A549 (cell line): Measurements from ENCODE around the gene ELFN1. TPM values are rescaled to one million over a fixed set of nuclear protein-coding genes. Genes with fewer than 3 reads are reported as not detected.

Experiments used
- ATAC-seq, 2 experiments: fragments of 200-7000 bp in 1 of 2; fragments of >200 bp in 1 of 2; cut with Nextera tagmentation in 1 of 2; cut with Tn5 transposase in 1 of 2; 3 replicates each; pipeline versions ENCODE4 v1.8.0 to v1.9.1; 2018 to 2020; ENCODE audit warnings: mild to moderate bottlenecking in 1 of 2, moderate library complexity in 1 of 2
- CTCF ChIA-PET: fragments of 300-600 bp; sonication (Branson Sonifier 250); formaldehyde crosslinking; extraction: SDS; loops from one replicate; lab custom pipeline; 2021; ENCODE audit warnings: antibody characterized with exemption, inconsistent platforms; lab: Yijun Ruan, JAX
- POLR2A ChIA-PET: fragments of 350-600 bp; formaldehyde crosslinking; extraction: SDS; loops from one replicate; lab custom pipeline; 2021; ENCODE audit warnings: antibody characterized with exemption, inconsistent platforms; lab: Yijun Ruan, JAX
- DNase-seq, 2 experiments: peaks; one replicate each; pipeline versions ENCODE4 v3.0.0 to v3.0.0-alpha.2; 2011 to 2016; ENCODE audit warnings: low read depth in 1 of 2, low spot score in 1 of 2
- FAIRE-seq: peaks from 2 replicates; lab custom pipeline; 2011; peaks lifted over from hg19 to GRCh38; lab: Jason Lieb, UNC
- H3K27ac ChIP-seq, 2 experiments: fragments of >200 bp; sonication (Bioruptor Twin); formaldehyde crosslinking; 3 replicates each; pipeline ENCODE4 v1.5.1; 2016 to 2017
- H3K4me1 ChIP-seq: fragments of >200 bp; sonication (Bioruptor Twin); formaldehyde crosslinking; 3 replicates; pipeline ENCODE4 v1.6.1; 2016
- H3K4me2 ChIP-seq: fragments of >200 bp; sonication (Bioruptor Twin); formaldehyde crosslinking; 3 replicates; pipeline ENCODE4 v1.6.1; 2016
- H3K4me3 ChIP-seq: fragments of >200 bp; sonication (Bioruptor Twin); formaldehyde crosslinking; 3 replicates; pipeline ENCODE4 v1.5.1; 2016
- H3K9me3 ChIP-seq: fragments of >200 bp; sonication (Bioruptor Twin); formaldehyde crosslinking; 3 replicates; pipeline ENCODE4 v1.6.1; 2016
- BHLHE40 ChIP-seq: IDR thresholded peaks from 2 replicates; pipeline ENCODE4 v1.6.1; 2012; ENCODE audit warnings: low read depth, low read length, inconsistent platforms
- CBX8 ChIP-seq: fragments of 200-600 bp; sonication (generic); IDR thresholded peaks from 2 replicates; pipeline ENCODE4 v1.6.1; 2016
- CHD2 ChIP-seq: fragments of 150-350 bp; IDR thresholded peaks from 2 replicates; pipeline ENCODE4 v1.6.1; 2014; ENCODE audit warnings: low read length; ENCODE audit not compliant: partially characterized antibody
- HOXA7 ChIP-seq: fragments of 250-450 bp; sonication (Bioruptor Pico); IDR thresholded peaks from 2 replicates; pipeline ENCODE4 v1.5.0; 2020; ENCODE audit warnings: mild to moderate bottlenecking, moderate library complexity
- HOXB5 ChIP-seq: fragments of 250-450 bp; sonication (Bioruptor Pico); IDR thresholded peaks from 2 replicates; pipeline ENCODE4 v1.5.0; 2020; ENCODE audit warnings: mild to moderate bottlenecking, moderate library complexity
- JUNB ChIP-seq: fragments of >200 bp; sonication (Bioruptor Twin); formaldehyde crosslinking; IDR thresholded peaks from 2 replicates; pipeline ENCODE4 v1.6.1; 2016
- MYC ChIP-seq: IDR thresholded peaks from 2 replicates; pipeline ENCODE4 v1.6.1; 2012; ENCODE audit warnings: mild to moderate bottlenecking, inconsistent platforms, low read length, improper control_type of control experiment, borderline replicate concordance
- NFE2L2 ChIP-seq: fragments of 150-350 bp; conservative IDR thresholded peaks from 2 replicates; pipeline ENCODE4 v1.6.1; 2014; ENCODE audit warnings: low read length
- NPAS2 ChIP-seq: fragments of 250-450 bp; sonication (Bioruptor Pico); IDR thresholded peaks from 2 replicates; pipeline ENCODE4 v1.8.0; 2022; ENCODE audit warnings: mild to moderate bottlenecking, moderate library complexity, borderline replicate concordance
- NR3C1 ChIP-seq: fragments of >200 bp; sonication (Bioruptor Twin); formaldehyde crosslinking; IDR thresholded peaks from 3 replicates; pipeline ENCODE4 v1.6.1; 2017
- RAD21 ChIP-seq, 2 experiments: fragments of >200 bp in 1 of 2; sonication (Bioruptor Twin) in 1 of 2; formaldehyde crosslinking in 1 of 2; IDR thresholded peaks in 1 of 2; conservative IDR thresholded peaks in 1 of 2; 2 replicates in 1 of 2; 3 replicates in 1 of 2; pipeline ENCODE4 v1.6.1; 2012 to 2018; ENCODE audit warnings: inconsistent platforms in 1 of 2
- RARB ChIP-seq: fragments of 250-450 bp; sonication (Bioruptor Pico); IDR thresholded peaks from 2 replicates; pipeline ENCODE4 v1.8.0; 2021; ENCODE audit warnings: mild to moderate bottlenecking, moderate library complexity
- RFX5 ChIP-seq: fragments of 450-650 bp; IDR thresholded peaks from 2 replicates; pipeline ENCODE4 v1.7.1; 2014; ENCODE audit warnings: antibody characterized with exemption, mild to moderate bottlenecking, moderate library complexity
- RNF2 ChIP-seq: fragments of 200-600 bp; sonication (generic); IDR thresholded peaks from 2 replicates; pipeline ENCODE4 v1.6.1; 2016; ENCODE audit warnings: low read depth, mild to moderate bottlenecking, antibody characterized with exemption, moderate library complexity, borderline replicate concordance
- SMC3 ChIP-seq: fragments of >200 bp; sonication (Bioruptor Twin); formaldehyde crosslinking; IDR thresholded peaks from 3 replicates; pipeline ENCODE4 v1.6.1; 2018; ENCODE audit warnings: inconsistent platforms
- TP53 ChIP-seq: fragments of 250-450 bp; sonication (Bioruptor Pico); IDR thresholded peaks from 2 replicates; pipeline ENCODE4 v1.5.0; 2021; ENCODE audit warnings: mild to moderate bottlenecking, moderate library complexity
- ZC3H11A ChIP-seq: fragments of 450-650 bp; IDR thresholded peaks from 2 replicates; pipeline ENCODE4 v1.6.1; 2014; ENCODE audit warnings: antibody characterized with exemption, mild to moderate bottlenecking
- ZFP36 ChIP-seq: fragments of 450-650 bp; IDR thresholded peaks from 2 replicates; pipeline ENCODE4 v1.6.1; 2014; ENCODE audit warnings: borderline replicate concordance; ENCODE audit not compliant: partially characterized antibody
- ZNF302 ChIP-seq: fragments of 250-450 bp; sonication (Bioruptor Pico); IDR thresholded peaks from 2 replicates; pipeline ENCODE4 v1.9.0; 2021; ENCODE audit warnings: inconsistent platforms, mild to moderate bottlenecking, moderate library complexity
- WGBS: methylation state at CpG from one replicate; pipeline ENCODE4 v1.1.6; 2017; ENCODE audit errors: missing lambda C conversion rate; 5-methylcytosine and 5-hydroxymethylcytosine counted together
- polyA plus RNA-seq, 4 experiments: library from polyadenylated mRNA; depleted of rRNA in 3 of 4; stranded (reverse); fragments of >200 nt; fragmentation: RNase III in 1 of 4; extraction: RNeasy Plus Mini Kit Qiagen cat#74134 plus additional on column Dnase treatment in 1 of 4; gene quantifications; 2 replicates in 3 of 4; 3 replicates in 1 of 4; pipeline ENCODE4 v1.2.3, GENCODE V29; 2011 to 2017
- TF ChIP-seq, protein P1 (sequence below): fragments of 150-350 bp; IDR thresholded peaks from 2 replicates; pipeline ENCODE4 v1.6.1; 2014; ENCODE audit warnings: low read depth, mild to moderate bottlenecking, low read length
- TF ChIP-seq, protein P2 (sequence below): fragments of 250-450 bp; sonication (Bioruptor Pico); IDR thresholded peaks from 2 replicates; pipeline ENCODE4 v1.5.0; 2020; ENCODE audit warnings: low read depth, mild to moderate bottlenecking, moderate library complexity

The ELFN1 gene
- polyA plus RNA-seq, 2 of the 4 experiments (the other 2 are of a cell fraction) = 0.08 to 0.10 TPM

DNA sequence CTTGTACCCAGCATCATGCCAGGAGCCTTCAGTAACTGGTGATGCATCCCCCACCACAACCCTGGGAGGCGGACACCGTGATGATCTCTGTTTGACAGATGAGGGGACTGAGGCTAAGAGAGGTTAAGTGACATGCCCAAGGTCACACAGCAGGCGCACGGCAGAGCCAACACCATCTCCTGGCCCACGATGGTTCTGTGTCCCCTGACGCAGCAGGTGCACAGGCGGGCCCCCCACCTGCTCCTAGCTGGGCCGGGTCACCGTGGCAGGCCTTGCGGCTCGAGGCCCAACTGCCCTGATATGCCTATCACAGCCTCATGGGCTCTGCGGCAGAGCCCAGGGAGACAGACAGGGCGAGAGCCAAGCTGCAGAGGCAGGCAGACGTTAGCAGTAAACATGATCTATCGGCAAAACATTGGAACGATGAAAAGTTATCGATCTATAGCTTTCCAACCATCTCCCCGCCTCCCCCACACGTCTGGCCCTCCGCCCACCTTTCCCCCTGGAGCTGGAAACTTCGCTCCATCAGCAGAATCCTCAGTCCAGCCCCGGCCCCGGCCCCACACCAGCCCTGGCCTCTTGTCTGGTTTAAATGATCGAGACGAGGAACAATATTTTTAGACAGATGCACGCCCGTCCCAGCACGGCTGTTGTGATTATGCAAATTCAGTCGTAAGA lies 65.9 kb downstream of the ELFN1 start:
- no peaks in the 10 kb centered on the region for H3K4me1 ChIP-seq
- FAIRE-seq (no peak), DNase-seq (no peak), ATAC-seq (no peak)
- no peaks in the 10 kb centered on the region; the same call in 2 of the 3 replicates for H3K9me3 ChIP-seq
- no peak overlapping the region for H3K4me3 ChIP-seq
- 42% methylated on average over 22 of the region's 29 CpGs for WGBS
- TF ChIP-seq NPAS2 = no peak
- POLR2A ChIA-PET = no interaction called here
- no peak overlapping the region for H3K27ac ChIP-seq
- CTCF ChIA-PET = no interaction called here
- no peak overlapping the region for H3K4me2 ChIP-seq

- H3K9me3 ChIP-seq = no peaks in the 10 kb centered on the region
- ATAC-seq (no peak), FAIRE-seq (no peak), DNase-seq (no peak)
- 84% methylated on average over 8 of the region's 9 CpGs for WGBS
- H3K4me1 ChIP-seq = no peaks in the 10 kb centered on the region
- TF ChIP-seq RFX5 (no peak), RARB (no peak)
- ChIA-PET POLR2A (no interaction called here), CTCF (no interaction called here)
- H3K4me2 ChIP-seq = no peak overlapping the region
- H3K4me3 ChIP-seq = no peak overlapping the region
- no peak overlapping the region for H3K27ac ChIP-seq
These were observed 66.4 kb downstream of the ELFN1 start for GRCh38 chr7:1736484-1736817.

GRCh38 chr7:1736830-1737229 lies 66.8 kb downstream of the ELFN1 start:
- H3K4me3 ChIP-seq = no peak overlapping the region
- FAIRE-seq (no peak), DNase-seq (no peak), ATAC-seq (peak; percentile 5 to 33; a peak in 3 of 6 replicates)
- 53% methylated on average over 7 of the region's 8 CpGs for WGBS
- no peaks in the 10 kb centered on the region for H3K9me3 ChIP-seq
- CTCF ChIA-PET = interaction anchor here (0.9 kb wide), 1 partner anchor 23 kb away, joined by 3 read pairs; no protein-coding TSS in a partner anchor
- no peak overlapping the region for H3K27ac ChIP-seq
- H3K4me2 ChIP-seq = no peak overlapping the region
- no peaks in the 10 kb centered on the region for H3K4me1 ChIP-seq
- POLR2A ChIA-PET = no interaction called here
- TF ChIP-seq MYC = no peak
- no peak for TF ChIP-seq NR3C1
- TF ChIP-seq ZFP36 = no peak
- TF ChIP-seq RAD21 (conservative IDR thresholded peaks at IDR 0.05 in 1 of 2, IDR thresholded peaks at IDR 0.05 in 1 of 2) = no peak
- TF ChIP-seq ZNF302 (CRISPR knock-in tag) = no peak

DNA sequence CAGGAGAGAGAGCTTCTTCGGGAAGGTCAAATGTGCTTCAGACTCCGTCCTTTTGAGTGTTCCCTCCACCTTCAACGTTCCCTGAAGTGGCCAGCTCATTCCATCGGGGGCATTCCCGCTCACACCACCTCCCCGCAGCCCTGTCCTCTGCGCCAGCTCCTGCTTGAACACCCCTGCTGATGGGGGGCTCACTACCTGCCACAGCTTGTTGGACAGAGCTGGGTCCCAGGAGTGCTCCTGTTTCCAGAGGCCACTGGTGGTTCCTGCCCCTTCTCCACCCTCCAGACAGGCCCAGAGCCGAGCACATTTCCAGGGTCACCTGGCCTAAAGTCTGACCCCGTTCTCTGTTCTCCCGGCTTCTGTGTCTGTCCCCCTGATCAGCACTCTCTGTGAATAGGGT lies 67.4 kb downstream of the ELFN1 start:
- ATAC-seq = no peak
- FAIRE-seq = no peak
- WGBS = 34% methylated on average over 10 of the region's 10 CpGs
- DNase-seq = no peak
- Histone ChIP-seq H3K4me3 (no peak overlapping the region), H3K27ac (no peak overlapping the region), H3K9me3 (no peaks in the 10 kb centered on the region), H3K4me1 (no peaks in the 10 kb centered on the region), H3K4me2 (no peak overlapping the region)
- ChIA-PET POLR2A (no interaction called here), CTCF (interaction anchor here (0.6 to 0.9 kb wide), 2 partner anchors 24 to 142 kb away, joined by 3 read pairs; no protein-coding TSS in a partner anchor)
- TF ChIP-seq NPAS2 (no peak), TP53 (CRISPR knock-in tag) (no peak), SMC3 (no peak), NFE2L2 (no peak), MYC (no peak), HOXB5 (CRISPR knock-in tag) (no peak)
- TF ChIP-seq, protein P1, sequence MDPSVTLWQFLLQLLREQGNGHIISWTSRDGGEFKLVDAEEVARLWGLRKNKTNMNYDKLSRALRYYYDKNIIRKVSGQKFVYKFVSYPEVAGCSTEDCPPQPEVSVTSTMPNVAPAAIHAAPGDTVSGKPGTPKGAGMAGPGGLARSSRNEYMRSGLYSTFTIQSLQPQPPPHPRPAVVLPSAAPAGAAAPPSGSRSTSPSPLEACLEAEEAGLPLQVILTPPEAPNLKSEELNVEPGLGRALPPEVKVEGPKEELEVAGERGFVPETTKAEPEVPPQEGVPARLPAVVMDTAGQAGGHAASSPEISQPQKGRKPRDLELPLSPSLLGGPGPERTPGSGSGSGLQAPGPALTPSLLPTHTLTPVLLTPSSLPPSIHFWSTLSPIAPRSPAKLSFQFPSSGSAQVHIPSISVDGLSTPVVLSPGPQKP = no peak

GRCh38 chr7:1737956-1738355 lies 67.9 kb downstream of the ELFN1 start:
- Histone ChIP-seq H3K27ac (no peak overlapping the region), H3K4me1 (no peaks in the 10 kb centered on the region; the same call in 2 of the 3 replicates)
- no peak for DNase-seq
- 52% methylated on average over 18 of the region's 20 CpGs for WGBS
- TF ChIP-seq HOXA7 (CRISPR knock-in tag) (no peak), HOXB5 (CRISPR knock-in tag) (no peak), ZC3H11A (no peak), JUNB (no peak), ZNF302 (CRISPR knock-in tag) (no peak), CBX8 (no peak), RNF2 (no peak), CHD2 (no peak), BHLHE40 (no peak)
- TF ChIP-seq, protein P2, sequence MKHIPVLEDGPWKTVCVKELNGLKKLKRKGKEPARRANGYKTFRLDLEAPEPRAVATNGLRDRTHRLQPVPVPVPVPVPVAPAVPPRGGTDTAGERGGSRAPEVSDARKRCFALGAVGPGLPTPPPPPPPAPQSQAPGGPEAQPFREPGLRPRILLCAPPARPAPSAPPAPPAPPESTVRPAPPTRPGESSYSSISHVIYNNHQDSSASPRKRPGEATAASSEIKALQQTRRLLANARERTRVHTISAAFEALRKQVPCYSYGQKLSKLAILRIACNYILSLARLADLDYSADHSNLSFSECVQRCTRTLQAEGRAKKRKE (CRISPR knock-in tag) = no peak
- TF ChIP-seq, all 56 proteins: peak for 0
- Histone ChIP-seq H3K4me3 (no peak overlapping the region), H3K4me2 (no peak overlapping the region), H3K9me3 (no peaks in the 10 kb centered on the region)
- FAIRE-seq (no peak), ATAC-seq (no peak)
- POLR2A ChIA-PET = no interaction called here
- CTCF ChIA-PET = interaction anchor here (0.6 kb wide), 1 partner anchor 1298 kb away, joined by 3 read pairs; no protein-coding TSS in a partner anchor
